IPS DF 4.7 (cell line): ENCODE results near the gene IGF2BP3.
"Not testable (repeated sequence)": the region's sequence is repeated elsewhere in the genome, so short reads cannot be mapped to it uniquely, and the experiment has no call there.

ENCODE experiments used
- DNase-seq: peaks from one replicate; pipeline ENCODE4 v3.0.0-alpha.2; 2013; ENCODE audit warnings: low spot score; ENCODE audit errors: extremely low read depth

The IGF2BP3 gene

DNA sequence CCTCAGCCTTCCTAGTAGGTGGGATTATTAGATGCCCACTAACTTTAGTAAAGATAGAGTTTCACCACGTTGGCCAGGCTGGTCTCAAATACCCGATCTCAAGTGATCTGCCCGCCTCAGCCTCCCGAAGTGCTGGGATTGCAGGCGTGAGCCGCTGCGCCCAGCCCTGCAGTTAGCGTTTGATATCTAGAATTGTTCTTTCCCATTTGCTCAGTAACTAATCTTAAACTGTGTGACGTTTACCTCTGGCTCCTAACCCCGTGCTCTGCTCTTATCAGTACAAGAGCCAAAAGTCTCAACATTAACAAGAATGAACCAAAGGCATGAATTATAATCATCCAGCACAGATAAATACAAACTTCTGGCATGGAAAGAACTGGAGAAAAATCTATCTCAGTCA lies 47.4 kb downstream of the IGF2BP3 start:
- DNase-seq: no peak

DNA sequence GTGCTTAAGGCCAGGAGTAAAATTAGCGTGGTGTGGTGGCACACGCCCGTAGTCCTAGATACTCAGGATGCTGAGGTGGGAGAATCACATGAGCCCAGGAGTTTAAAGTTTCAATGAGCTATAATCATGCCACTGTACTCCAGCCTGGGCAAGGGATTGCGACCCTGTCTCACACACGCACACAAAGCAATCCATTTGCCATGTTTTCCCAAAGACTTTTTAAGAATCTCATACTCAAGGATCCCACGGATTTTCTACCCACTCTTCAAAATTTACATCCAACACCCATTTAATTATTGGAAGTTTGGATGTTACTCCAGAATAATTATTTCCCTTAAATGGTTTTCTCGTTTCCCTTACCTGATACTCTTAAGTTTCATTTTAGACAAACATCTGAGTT lies 47.9 kb downstream of the IGF2BP3 start:
- no peak for DNase-seq

DNA sequence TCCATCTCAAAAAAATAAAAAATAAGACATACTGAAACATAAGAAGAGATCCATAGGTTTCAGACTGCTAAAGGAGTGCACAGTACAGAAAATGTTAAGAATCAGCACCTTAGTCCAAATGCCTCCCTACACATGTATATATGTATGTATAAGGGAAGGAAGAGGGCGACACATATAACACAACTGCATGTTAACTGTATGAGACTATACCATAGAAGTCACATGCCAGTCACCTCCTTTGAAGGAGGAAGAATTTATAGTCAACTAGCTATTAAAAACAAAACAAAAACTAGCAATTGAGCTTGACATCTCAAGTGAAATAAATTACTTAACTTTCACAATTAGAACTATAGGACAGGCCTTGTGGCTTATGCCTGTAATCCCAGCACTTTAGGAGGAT lies 50.4 kb downstream of the IGF2BP3 start:
- no peak for DNase-seq

DNA sequence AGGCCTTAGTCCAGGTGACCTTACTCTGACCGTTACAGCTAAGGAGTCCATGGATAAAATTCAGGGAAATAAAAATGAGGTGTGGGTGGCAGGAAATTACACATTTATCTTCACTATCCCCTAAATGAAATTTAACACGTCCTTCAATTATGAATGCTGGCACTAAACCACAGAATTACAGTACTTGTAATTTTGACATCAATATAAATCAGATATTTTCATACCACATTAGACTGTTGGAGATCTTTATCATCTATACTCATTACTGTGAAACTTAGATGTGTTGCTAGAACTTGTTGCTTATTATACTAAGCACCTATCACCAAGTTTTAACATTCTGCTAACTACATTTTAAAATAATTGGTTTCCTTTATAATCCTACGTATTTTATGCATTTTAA lies 51.1 kb downstream of the IGF2BP3 start:
- no peak for DNase-seq

DNA sequence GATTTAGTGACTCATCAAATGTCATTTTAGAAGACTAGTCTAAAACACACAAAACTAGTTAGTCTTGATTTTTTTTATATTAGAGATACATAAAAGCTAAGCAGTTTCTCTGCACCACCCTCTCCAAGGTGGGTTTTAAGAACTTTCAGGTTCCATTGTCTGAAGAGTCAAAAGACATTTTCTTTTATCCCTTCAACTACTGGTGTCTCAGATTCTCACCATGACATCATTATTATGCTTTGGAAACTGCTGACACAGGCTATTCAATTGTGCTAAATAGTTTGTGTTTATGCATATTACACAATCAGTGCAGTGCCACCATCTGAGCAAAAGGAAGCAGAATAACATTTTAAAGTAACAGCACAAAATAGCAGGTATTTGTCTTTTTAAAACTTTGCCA lies 52.2 kb downstream of the IGF2BP3 start:
- no peak for DNase-seq

DNA sequence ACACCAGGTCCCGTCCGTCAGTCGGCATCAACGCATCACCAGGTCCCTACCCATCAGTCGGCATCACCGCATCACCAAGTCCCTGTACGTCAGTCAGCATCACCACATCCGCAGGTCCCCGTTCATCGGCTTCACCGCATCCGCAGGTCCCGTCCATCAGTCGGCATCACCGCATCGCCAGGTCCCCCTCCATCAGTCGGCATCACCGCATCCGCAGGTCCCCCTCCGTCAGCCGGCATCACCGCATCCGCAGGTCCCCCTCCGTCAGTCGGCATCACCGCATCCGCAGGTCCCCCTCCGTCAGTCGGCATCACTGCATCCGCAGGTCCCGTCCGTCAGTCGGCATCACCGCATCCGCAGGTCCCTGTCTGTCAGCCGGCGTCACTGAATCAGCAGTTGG lies 55.1 kb downstream of the IGF2BP3 start:
- DNase-seq: no peak

DNA sequence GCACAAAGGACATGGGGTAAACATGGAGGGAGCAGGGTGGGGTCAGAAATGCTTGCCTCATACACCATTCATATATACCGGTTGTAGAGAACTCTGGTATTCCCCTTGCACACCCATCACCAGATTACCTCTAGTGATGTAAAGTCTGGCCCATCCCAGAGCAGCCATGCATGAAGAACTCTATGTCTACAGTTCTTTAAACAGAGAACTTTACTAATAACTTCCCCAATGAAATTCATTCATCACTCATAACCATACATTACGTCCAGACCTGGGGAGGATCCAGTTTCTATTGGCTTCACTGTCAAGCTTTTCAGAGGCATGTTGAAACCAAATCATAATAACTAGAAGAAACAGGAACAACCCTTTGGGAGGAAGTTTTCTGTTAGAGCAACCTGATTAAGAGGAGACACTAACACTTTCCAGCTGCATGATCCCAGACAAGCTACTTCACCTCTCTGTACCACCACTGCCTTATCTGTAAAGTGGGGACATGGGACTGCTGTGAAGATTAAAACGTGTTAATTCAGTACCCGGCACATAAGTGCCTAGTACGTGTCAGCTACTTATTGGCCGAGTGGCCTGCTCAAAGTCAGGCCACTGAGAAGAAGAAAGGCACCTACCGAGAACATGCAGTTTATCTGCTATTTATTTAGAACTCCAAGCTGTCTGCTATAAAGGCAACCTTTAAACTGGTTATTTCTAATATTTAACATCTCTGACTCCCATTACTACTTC lies 59.7 kb downstream of the IGF2BP3 start:
- DNase-seq: no peak

DNA sequence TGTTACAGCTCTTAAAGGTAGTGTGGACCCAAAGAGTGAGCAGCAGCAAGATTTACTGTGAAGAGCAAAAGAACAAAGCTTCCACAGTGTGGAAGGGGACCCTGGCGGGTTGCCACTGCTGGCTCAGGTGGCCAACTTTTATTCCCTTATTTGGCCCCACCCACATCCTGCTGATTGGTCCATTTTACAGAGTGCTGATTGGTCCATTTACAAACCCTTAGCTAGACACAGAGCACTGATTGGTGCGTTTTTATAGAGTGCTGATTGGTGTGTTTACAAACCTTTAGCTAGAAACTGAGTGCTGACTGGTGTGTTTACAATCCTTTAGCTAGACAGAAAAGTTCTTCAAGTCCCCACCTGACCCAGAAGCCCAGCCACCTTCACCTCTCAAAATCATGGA lies 63.7 kb downstream of the IGF2BP3 start:
- DNase-seq: not testable (repeated sequence)

DNA sequence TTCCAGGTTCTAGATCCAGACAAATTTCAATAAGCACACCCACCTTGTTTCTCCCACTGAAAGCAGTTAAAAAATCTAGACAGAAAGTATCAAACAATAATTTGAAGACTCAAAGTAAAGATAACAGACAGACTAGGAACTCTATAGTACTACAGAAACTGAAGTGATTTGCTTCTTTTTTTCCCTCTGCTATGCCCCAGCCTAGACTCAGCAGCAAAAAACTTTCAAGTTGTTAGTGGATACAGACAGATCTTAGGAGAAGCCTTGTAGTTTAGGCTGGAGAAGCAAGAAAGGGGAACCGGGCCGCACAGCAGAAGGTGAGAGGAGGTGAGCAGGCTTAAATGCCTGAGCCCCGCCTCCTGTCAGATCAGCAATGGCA lies 65.1 kb downstream of the IGF2BP3 start:
- no peak for DNase-seq

DNA sequence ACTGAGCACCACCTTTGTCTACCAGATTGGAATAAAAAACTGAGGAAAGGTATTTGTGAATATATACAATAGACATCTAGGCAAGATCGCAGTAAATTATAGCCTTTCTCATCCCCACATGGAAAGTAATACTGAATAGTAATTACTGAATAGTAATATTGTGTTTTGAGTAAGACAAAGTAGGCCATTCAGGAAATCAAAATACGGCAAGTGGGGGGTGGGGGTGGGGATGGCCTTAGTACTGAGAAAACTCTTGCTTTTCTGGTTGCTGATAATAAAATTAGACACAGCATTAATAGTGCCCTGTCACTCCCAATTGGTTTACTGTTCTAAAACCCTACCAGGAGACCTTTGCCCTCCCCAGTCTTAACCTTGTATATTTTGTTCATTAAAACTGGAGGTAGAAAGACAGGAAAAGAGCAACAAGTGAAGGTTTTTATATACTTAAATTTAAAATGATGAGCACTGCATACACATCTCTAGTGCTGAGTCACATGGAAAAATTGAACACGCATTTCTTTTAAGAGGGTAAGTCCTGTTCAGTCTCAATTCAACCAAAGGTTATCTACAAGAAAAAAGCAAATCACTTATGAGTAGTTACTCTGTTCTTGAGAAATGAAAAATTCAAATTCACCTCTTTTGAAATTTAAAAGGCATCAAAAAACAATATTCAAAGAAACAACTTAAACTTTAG lies 65.6 kb downstream of the IGF2BP3 start:
- no peak for DNase-seq

DNA sequence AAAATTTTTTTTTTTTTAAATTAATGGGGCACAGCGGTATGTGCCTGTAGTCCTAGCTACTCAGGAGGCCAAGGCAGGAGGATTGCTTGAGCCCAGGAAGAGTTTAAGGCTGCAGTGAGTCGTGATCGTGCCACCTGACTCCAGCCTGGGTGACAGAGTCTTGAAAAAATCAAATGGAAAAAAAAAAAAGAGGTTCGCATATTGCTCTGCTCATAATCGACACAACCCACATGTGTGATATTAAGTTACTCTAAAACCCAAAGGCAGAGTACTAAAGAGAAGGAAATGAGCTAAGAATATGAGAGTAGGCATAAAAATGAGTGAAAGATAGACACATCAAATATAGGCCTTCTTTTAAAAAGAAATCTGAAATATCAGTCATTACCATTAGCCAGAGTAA lies 66.3 kb downstream of the IGF2BP3 start:
- DNase-seq: no peak

DNA sequence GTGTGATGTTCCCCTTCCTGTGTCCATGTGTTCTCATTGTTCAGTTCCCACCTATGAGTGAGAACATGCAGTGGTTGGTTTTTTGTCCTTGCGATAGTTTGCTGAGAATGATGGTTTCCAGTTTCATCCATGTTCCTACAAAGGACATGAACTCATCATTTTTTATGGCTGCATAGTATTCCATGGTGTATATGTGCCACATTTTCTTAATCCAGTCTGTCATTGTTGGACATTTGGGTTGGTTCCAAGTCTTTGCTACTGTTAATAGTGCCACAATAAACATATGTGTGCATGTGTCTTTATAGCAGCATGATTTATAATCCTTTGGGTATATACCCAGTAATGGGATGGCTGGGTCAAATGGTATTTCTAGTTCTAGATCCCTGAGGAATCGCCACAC lies 72.2 kb downstream of the IGF2BP3 start:
- not testable (repeated sequence) for DNase-seq

DNA sequence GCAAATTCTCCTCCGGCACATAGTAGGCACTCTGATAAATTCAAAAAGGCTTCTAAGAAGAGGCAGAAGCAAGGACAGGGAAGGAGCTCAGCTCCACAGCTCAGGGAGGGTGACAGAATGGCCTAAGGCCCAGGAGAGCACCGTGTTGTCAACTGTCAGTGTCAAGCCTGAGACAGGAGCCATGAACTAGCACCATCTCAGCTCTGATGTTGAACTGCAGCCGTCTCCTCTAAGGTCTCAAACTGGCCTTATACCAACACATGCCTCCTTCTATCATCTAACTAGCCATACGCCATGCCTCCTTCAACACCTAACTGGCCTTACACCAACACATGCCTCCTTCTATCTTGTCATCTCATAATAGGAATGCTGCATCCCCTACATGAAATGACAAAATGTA lies 73.0 kb downstream of the IGF2BP3 start:
- no peak for DNase-seq

DNA sequence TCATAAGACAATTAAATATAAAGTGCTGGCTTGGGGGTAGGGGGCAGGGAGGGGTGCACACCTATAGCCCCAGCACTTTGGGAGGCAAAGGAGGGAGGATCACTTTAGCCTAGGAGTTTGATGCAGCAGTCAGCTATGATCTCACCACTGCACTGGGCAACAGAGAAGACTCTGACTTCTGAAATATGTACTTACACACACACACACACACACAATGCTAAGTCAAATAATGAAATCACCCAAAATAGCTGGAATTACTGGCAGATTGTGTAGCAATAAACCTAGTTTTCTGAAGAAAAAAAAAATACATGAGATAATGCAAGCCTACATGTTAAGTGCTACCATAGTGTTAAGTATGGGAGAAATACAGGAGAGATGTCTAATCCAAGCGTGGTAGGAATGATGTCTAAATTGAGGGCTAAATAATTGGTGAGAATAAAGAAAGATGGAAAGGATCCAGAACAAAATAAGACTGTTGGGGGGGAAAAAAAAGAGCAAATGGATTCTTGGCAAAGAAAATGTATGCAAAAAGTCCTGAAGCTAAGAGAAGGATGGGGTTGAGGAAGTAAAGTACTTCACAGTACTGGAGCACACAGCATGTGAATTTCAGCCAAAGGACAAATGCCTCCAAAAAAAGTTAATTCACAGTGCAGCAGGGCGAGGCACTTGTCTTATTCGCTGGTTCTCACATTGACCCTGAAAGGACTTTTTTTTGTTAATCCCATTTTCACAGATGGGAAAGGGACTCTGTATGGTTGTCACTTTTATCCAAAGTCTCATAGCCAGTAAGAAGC lies 73.9 kb downstream of the IGF2BP3 start:
- no peak for DNase-seq

DNA sequence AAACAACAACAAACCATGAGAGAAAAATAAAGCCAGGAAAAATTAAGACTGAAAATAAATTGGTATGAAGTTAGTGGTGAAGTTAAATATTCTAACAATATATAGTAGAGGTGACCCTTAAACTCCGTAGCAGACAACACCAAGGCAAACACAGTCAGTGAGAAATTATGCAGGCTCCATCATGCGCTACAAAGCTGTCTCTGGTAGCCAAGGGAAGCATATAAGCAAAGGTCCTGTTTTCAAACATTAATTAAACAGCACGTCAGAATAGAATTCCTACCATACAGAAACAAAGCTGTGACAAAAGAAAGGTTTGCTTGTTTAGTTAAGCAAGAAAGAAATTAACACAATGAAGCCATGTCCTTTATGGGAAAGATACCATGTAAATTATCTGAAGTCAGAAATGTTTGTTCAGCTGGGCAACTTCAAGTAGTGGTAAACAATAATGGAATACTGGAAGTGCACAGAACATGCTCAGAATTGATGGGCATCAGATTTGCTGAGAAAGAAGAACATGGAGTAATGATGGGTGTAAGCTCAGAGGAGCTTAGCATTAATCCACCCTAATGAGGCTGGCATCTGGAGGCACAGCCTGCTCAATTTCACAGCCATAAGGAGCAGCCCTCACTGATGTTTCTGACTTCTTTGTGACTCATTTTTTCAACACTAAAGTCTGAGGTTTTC lies 75.7 kb downstream of the IGF2BP3 start:
- no peak for DNase-seq

DNA sequence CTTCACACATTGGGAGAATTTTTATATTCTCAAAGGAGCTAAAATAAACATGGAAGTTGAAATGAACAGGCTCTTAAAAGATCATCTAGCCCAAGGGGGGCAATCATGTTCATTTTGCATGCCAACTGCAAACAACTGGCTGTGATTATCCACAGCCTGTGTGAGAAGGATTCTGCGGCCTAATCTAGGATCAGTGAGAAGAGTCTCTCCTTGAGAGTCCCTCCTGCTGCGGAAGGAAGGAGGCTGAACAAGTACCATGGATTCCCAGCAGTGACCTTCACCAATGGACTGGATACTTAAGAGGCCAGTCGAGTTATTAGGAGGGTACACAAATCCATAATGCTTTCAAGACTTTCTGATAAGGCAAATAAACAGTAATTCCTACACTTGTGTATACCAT lies 76.7 kb downstream of the IGF2BP3 start:
- no peak for DNase-seq

DNA sequence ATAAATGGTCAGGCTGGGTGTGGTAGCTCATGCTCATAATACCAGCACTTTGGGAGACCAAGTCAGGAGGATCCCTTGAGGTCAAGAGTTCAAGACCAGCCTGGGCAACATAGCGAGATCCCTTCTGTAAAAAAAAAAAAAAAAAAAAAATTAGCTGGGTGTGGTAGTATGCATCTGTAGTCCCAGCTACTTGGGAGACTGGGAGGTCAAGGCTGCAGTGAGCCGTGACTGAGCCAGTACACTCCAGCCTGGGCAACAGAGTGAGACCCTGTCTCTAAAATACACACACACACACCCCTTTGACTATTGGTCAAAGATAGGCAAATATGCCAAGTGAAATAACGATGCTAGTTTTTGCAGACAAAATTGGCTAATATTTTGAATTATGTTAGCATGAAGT lies 80.6 kb downstream of the IGF2BP3 start:
- DNase-seq: no peak

DNA sequence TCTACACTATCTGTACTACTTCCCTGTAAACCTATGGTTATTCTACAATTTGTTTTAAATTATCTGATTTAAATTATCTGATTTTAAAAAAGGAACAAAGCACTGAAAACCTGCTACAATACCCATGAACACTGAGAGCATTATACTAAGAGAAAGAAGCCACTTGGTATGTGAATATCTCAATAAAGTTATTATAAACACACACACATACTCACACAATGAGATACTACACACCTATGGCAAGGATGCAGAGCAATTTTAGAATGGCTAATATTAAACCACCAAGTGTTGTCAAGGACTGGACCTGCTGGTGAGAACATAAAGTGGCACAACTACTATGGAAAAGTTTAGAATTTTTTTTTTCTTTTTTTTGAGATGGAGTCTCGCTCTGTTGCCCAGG lies 82.7 kb downstream of the IGF2BP3 start:
- no peak for DNase-seq

DNA sequence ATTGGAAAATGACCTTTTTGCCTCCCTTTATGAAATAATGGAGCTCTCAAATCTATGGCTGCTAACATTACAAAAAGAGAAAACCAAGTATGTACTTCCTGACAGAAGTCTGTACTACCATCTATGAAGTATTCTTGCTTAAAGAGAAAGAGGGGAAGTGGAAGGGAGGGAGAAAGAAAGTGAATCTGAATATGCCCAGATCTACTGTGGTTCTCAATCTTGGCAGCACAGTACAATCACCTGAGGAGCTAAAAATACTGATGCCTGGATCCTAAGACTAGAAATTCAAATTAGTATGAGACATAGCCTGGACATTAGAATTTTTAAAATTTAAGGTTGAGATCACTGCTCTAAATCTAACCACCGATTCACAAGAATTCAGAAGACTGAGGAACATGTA lies 85.2 kb downstream of the IGF2BP3 start:
- no peak for DNase-seq

DNA sequence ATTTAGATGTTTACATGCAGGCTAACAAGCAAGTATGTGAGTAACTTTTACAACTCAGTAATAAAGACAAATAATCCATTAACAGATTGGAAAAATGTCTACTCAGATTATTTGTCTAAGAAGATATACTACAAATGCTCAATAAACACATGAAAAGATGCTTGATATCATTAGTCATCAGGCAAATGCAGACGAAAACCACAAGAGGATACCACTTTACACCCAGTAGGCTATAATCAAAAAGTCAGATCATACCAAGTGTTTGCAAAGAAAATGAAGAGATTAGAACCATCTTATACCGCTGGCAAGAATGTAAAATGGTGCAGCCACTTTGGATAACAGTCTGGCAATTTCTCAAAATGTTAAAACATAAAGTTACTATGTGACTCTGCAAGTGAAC lies 87.1 kb downstream of the IGF2BP3 start:
- DNase-seq: no peak

DNA sequence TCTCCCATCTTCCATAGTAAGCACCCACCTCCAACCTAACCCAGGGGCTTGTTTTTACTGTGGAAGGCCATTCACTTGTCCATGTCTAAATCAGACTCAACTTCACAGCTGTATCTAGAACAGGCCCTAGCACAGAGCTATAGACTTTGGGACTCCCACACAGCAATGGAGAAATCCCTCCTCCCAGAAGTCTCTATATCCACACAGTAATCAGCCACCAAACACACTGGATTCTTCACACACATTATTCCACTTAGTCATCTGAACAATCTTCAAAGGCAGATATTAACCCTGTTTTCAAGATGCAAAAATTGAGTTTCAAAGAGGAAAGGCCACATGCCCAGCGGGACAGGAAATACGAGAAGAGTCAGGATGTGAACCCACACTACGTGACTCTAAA lies 89.3 kb downstream of the IGF2BP3 start:
- no peak for DNase-seq

DNA sequence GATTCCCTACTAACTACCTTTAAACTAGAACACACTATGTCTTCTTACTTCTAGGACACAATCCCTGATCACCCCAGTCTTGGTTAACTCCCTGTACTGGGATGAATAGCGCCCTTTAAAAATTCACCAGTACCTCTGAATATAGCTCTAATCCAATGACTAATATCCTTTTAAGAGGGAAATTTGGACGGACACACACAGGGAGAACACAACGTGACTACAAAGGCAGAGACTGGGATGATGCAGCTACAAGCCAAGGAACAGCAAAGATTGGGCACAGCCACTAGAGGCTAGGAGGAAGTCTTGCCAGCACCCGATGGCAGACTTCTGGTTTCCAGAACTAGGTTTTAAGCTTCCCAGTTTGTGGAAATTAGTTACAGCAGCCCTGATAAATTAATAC lies 89.7 kb downstream of the IGF2BP3 start:
- no peak for DNase-seq
